HG03469 (cell line): ENCODE measurements around the gene A1BG.
A peak's percentile ranks its signal among the peaks of the same experiment; 100 is the strongest.
"Not testable (repeated sequence)": the region's sequence is repeated elsewhere in the genome, so short reads cannot be mapped to it uniquely, and the experiment has no call there.

Experiments used
- ATAC-seq: cut with Tn5 transposase; IDR thresholded peaks from one replicate; pipeline ENCODE4 v1.9.1; 2021; ENCODE audit warnings: mild to moderate bottlenecking, moderate library complexity, moderate number of reproducible peaks; ENCODE audit not compliant: unreplicated experiment

A1BG gene

GRCh38 chr19:58338825-58339558 is 14.3 kb downstream of the A1BG start:
- no peak for ATAC-seq

- ATAC-seq = no peak
These were observed 15.0 kb downstream of the A1BG start for GRCh38 chr19:58338336-58338735.

- ATAC-seq = no peak
These were observed 16.5 kb downstream of the A1BG start for GRCh38 chr19:58336820-58337219.

DNA sequence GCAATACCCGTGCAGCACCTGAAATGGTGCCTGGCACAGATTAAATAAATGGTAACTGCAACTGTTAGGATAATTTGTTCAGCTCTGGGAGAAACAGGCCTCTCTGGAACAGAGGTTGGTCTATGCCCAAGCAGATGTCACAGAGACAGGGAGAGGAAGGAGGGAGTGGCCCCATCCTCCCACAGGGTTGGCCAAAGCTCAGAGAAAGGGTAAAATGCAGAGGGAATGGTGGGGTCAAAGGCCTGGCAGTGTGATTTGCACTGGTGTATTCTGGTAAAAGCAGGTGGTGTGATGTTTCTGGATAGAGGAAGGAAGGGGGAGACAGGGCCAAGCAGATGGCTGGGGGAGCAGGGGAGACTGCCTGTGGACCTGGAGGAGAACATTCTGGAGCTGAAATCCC is 17.1 kb downstream of the A1BG start:
- ATAC-seq = no peak

GRCh38 chr19:58335630-58336029 is 17.7 kb downstream of the A1BG start:
- ATAC-seq = no peak

DNA sequence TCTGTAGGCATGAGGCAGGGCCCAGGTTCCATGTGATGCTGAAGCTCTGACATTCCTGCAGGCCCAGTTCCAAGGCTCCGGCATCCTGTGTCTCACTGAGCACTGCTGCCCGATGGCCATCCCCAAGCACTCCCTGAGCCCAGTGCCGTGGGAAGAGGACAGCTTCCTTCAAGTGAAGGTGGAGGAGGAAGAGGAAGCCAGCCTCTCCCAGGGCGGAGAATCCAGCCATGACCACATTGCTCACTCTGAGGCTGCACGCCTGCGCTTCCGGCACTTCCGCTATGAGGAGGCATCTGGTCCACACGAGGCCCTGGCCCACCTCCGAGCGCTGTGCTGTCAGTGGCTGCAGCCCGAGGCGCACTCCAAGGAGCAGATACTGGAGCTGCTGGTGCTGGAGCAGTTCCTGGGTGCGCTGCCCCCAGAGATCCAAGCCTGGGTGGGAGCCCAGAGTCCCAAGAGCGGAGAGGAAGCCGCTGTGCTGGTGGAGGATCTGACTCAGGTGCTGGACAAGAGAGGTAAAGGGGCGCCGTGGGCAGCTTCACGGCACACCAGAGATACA is 18.5 kb downstream of the A1BG start:
- no peak for ATAC-seq

DNA sequence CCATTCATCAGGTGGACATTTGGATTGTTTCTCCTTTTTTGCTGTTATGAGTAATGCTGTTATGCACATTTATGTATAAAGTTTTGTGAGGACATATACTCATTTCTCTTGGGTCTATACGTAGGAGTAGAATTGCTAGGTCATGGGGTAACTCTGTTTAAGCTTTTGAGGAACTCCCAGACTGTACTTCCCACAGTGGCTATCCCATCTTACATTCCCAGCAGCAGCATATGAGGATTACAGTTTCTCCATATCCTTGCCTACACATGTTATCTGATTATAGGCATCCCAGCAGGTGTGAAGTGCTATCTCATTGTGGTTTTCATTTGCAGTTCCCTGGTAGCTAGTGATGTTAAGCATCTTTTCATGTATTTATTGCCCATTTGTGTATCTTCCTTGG is 20.6 kb downstream of the A1BG start:
- no peak for ATAC-seq

DNA sequence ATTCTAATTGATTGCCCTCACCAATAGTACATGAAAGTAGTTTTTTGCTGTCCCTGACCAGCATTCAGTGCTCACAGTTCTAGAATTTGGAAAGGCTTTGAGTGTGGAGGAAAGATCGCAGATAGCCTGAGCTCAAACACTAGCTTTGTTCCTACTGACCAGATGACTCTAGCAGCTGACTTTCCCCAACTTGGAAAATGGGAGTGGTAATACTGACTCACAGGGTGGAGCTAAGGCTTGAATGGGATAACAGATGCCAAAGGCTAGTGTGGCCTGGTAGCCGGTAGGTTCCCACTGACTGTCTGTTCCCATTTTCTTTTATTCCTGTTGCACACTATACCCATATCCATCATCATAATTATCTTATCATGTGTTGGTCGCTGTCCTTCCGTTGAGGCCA is 22.8 kb downstream of the A1BG start:
- ATAC-seq = no peak

- ATAC-seq = no peak
These were observed 24.3 kb downstream of the A1BG start for GRCh38 chr19:58328999-58329398.

GRCh38 chr19:58326914-58327726 is 26.2 kb downstream of the A1BG start, which contains the start of gene ZSCAN22:
Gene ZSCAN22 (plus strand): TSS chr19:58326994. CDS start chr19:58334803, 7,809 bp downstream.
- ATAC-seq = peak; percentile 65

DNA sequence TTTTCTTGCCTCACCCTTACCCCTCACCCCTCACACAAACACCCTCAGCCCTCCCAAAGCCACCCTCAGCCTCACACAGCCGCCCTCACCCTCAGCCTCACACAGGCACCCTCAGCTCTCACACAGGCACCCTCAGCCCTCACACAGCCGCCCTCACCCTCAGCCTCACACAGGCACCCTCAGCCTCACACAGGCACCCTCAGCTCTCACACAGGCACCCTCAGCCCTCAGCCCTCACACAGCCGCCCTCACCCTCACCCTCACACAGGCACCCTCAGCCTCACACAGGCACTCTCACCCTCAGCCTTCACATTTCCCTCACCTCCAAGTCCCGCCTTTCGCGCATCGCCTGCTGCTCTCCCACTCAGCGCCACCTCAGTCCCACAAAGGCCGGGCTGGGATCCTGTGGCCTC is 26.8 kb downstream of the A1BG start:
- ATAC-seq = no peak

- ATAC-seq = no peak
These were observed 27.8 kb downstream of the A1BG start for GRCh38 chr19:58325311-58326022.

DNA sequence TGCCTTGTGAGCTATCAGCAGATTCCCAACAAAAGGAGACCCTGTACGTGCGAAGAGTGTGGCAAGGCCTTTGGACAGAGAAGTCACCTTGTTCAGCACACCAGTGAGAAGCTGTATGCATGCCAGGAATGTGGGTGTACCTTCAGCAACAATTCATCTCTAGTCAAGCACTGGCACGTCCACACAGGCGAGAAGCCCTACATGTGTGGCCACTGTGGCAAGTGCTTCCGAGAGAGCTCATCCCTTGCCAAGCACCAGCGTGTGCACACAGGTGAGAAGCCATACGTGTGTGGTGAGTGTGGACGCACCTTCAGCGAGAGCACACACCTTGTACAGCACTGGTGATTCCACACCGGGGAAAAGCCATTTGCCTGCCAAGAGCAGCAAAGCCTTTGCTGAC is 34.1 kb downstream of the A1BG start:
- no peak for ATAC-seq

GRCh38 chr19:58318297-58318696 is 35.0 kb downstream of the A1BG start:
- no peak for ATAC-seq

- no peak for ATAC-seq
These were observed 35.7 kb downstream of the A1BG start for GRCh38 chr19:58317476-58318072.

DNA sequence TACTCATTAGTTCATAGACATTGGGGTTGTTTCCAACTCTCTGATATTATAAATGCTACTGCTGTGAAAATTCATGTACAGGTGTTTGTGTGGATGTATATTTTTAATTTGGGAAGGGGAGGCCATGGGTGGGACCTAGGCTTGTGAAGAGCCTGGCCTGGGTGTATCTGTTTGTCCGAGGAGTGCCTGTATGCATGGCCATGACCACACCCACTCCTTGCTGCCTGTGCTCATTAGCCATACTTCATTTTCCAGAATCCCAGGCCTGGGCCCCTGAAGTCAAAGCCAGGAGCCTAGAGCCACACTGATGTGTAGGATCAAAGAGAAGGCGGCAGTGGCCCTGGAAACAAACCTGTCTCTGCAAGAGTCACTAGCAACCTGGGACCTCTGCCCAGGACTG is 37.7 kb downstream of the A1BG start:
- no peak for ATAC-seq

GRCh38 chr19:58311345-58311865 is 41.9 kb downstream of the A1BG start:
- ATAC-seq = no peak

GRCh38 chr19:58310685-58311084 is 42.6 kb downstream of the A1BG start:
- ATAC-seq = not testable (repeated sequence)

- ATAC-seq = no peak
These were observed 45.6 kb downstream of the A1BG start for GRCh38 chr19:58307736-58308135.

GRCh38 chr19:58305932-58306323 is 47.4 kb downstream of the A1BG start:
- no peak for ATAC-seq
